HEK293T (cell line): Measurements from ENCODE around the gene PRR20B.
"Not testable (repeated sequence)": the region's sequence is repeated elsewhere in the genome, so short reads cannot be mapped to it uniquely, and the experiment has no call there.

ENCODE experiments used
- BHLHE40 ChIP-seq: fragments of 450-650 bp; IDR thresholded peaks from 2 replicates; pipeline ENCODE4 v1.6.1; 2016; ENCODE audit warnings: mild to moderate bottlenecking, moderate library complexity, borderline replicate concordance
- CTBP1 ChIP-seq: fragments of 450-650 bp; IDR thresholded peaks from 2 replicates; pipeline ENCODE4 v1.6.1; 2016; ENCODE audit warnings: borderline replicate concordance
- LEF1 ChIP-seq: fragments of 450-650 bp; IDR thresholded peaks from 2 replicates; pipeline ENCODE4 v1.6.1; 2017; ENCODE audit warnings: mild to moderate bottlenecking, borderline replicate concordance
- SP1 ChIP-seq: fragments of 450-650 bp; IDR thresholded peaks from 2 replicates; pipeline ENCODE4 v1.6.1; 2017
- ZNF384 ChIP-seq: fragments of 450-650 bp; IDR thresholded peaks from 2 replicates; pipeline ENCODE4 v1.6.1; 2016

GRCh38 chr13:57153761-57154160 lies 6.5 kb downstream of the PRR20B start, which contains the start of gene PRR20C:
- TF ChIP-seq LEF1, SP1, ZNF384, CTBP1, BHLHE40: not testable (repeated sequence)
